GM18517 (cell line): ENCODE measurements around the gene PTMS.

Experiments
- ATAC-seq: cut with Tn5 transposase; IDR thresholded peaks from one replicate; pipeline ENCODE4 v1.9.1; 2021; ENCODE audit warnings: mild to moderate bottlenecking, moderate library complexity; ENCODE audit not compliant: unreplicated experiment

PTMS gene

DNA sequence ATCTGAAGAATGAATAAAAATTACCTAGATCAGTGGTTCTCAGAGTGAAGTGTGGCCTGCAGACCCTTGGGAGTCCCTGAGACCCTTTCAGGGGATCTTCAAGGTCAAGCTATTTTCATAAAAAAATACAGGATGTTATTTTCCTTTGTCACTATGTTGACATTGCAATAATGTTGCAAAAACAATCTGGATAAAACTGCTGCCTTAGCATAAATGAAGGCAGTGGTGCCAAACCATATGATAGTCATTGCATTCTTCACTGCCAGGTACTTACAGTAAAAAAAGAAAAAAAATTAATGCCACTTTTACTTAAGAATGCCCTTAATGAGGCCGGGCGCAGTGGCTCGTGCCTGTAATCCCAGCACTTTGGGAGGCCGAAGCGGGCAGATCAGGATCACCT is 21.1 kb downstream of the PTMS start:
- ATAC-seq = no peak

DNA sequence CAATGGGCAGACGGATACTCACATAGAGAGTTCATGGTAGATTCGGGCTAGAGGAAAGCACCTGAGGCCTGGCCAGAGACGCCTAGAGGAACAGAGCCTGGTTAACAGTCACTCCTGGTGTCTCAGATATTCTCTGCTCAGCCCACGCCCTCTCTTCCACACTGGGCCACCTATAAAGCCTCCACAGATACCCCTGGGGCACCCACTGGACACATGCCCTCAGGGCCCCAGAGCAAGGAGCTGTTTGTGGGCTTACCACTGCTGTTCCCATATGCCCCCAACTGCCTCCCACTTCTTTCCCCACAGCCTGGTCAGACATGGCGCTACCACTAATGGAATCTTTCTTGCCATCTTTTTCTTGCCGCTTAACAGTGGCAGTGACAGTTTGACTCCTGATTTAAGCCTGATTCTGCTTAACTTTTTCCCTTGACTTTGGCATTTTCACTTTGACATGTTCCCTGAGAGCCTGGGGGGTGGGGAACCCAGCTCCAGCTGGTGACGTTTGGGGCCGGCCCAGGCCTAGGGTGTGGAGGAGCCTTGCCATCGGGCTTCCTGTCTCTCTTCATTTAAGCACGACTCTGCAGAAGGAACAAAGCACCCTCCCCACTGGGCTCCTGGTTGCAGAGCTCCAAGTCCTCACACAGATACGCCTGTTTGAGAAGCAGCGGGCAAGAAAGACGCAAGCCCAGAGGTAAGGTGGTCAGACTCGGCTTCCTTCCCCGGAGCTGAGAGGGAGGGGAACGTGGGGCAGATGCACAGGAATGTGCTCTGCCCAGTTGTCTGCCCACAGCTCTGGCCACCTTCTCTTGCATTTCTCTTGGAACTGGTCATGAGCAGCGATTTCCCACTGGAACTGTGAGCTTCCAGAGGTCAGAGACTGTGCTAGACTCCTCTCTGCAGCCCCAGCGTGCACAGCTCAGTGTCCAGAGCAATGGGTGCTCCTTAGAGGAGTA is 23.1 kb downstream of the PTMS start, which contains the start of gene CD4:
TSS of gene CD4 (plus strand) at position 557 of the 953 bp plus-strand sequence. CDS start 10,611 bp downstream, outside the sequence.
- ATAC-seq = no peak

DNA sequence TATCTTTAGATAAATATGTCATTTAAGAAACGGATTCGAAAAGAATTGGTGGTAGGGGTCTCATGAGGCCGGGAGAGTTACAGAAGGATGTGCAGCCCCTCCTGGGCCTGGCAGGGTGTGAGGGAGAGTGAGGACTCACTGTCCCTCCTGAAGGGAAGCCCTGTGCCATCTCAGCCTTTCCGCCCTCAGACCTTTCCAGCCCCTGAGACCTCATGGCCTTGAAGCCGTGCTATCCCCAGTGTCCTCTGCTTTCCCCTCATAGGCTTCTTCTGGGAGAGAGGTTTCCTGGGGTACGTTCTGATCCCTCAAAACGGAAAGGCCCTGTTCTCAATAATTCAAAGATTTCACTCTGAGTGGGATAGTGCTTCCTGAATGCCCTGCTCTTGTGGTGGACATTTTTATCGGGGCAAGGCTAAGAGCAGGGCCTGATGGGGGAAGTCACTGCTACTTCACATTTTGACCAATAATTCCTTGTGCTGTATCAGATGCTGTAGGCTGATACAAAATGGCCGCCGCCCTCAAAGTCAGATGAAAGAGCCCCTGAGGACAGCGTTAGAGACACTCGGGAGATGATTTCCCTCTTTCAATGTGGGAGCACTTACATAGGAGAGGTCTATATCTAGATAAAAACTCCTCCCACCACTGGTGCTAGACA is 24.5 kb downstream of the PTMS start:
- ATAC-seq = no peak

DNA sequence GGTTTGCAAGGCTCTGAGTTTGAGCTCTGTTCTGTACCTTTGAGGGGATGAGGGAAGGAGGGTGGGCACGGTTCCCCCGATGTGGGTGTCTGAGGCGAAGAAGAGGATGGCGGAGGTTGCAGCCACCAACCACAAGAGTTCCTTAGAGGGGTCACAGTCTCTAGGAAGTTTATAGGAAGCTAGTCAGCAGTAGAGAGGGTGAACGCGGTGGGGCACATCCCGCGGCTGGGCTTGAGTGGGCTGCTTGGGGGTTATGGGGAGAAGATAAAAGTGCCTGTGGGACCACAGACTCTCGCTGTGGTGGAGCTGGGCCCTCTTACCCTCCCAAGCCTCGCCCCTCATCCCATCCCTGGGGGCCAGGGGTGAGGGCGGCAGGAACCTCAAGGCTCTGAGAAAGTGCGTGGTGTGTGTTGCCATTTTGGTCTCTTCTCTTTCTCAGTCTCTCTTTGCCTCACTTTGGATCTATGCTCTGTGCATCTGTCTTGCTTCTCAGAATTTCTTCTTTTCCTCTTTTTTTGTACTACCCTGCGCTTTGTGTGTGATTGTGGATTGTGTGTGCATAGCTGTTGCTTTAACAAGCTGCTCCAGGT is 25.9 kb downstream of the PTMS start:
- no peak for ATAC-seq

DNA sequence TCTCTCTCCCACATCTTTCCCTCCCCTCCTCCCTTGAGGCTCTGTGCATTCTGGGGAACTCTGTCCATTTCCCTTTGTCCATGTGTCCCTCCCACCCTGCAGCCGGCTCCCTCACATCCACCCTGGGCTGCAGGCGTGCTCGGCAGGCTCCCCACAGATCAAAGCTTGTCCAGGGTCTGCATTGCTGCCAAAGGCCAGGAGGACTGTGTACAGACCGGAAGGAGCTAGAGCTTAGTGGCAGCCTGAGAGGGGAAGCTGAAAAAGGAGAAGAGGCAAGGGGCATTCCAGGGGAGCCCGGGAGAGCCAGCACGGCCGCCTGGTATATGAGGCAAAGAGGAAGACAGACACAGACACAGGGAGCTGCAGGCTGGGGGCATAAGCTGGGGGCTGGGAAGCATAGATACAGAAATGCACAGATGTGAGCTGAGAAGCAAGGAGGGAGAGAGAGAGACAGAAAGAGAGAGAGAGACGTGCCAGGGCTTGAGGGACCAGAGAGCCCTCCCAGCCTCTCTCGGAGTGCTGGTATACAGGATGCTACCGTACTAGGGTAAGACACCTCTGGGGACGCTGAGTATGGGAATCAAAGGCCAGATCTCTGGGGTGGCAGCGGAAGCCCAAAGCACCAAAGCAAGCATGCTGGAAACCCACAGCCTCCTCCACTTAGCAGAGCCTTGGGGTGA is 26.5 kb downstream of the PTMS start:
- no peak for ATAC-seq

- no peak for ATAC-seq
Observed at GRCh38 chr12:6795088-6795487, 28.9 kb downstream of the PTMS start.

- ATAC-seq = no peak
Observed at GRCh38 chr12:6796576-6796975, 30.4 kb downstream of the PTMS start.

DNA sequence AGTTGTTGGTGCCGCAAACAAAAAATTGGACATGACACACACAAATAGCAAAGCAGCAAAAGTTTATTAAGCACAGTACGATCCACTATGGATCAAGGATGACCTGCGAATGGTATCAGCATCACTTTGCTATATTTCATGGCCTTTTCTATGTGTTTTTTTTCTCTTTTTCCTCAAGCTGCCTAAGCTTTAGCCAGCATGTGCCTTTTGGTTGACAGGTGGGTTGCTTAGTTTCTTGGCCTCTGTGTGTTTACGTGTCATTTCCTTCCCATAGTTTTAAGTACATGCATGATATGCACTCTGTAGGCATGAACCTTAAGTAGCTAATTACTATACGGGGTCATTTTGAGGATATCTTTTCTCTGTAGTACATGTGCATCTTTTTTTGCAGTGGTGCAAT is 33.0 kb downstream of the PTMS start:
- ATAC-seq = no peak

DNA sequence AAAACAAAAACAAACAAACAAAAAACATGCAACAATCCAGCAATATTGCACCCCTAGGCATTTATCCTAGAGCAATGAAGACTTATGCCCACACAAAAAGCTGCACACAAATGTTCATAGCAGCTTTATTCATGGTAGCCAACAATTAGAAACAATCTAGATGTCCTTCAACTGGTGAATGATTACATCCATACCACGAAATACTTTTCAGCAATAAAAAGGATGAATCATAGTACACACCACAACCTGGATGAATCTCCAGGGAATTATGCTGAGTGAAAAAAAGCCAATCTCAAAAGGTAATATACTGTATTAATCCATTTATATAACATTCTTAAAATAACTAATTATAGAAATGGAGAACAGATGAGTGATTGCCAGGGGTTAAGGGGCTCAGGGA is 41.0 kb downstream of the PTMS start:
- ATAC-seq = no peak

DNA sequence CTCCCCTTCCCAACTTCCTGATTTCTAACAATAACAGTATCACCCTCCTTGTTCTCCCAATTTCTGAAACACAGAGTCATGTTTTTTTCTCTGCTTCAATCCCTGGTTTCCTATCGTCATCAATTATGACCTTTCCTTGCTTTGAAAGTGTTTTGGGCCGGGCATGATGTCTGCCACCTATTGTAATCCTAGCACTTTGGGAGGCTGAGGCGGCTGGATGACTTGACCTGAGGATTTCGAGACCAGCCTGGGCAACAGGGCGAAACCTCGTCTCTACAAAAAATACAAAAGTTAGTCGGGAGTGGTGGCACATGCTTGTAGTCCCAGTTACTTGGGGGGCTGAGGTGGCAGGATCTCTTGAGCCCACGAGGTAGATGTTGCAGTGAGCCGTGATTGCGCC is 42.9 kb downstream of the PTMS start:
- no peak for ATAC-seq

DNA sequence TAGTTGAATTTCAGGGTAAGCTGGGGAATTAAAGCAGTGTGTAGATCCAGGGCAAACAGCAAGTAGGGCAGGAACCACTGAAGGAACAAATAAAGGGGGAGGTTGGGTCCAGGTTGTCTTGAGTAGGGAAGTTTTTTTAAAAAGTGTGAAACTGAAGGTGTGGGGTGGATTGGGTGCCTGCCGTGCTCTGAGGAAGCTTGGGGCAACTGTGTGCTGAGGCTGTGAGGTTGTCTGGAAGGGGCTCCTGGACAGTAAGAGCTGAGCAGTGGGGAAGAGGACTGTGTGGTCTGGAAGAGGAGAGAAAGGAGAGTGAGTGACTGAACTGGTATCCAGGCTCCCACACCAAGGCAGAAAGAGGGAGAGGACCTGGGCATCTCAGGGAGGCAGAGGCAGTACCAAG is 44.6 kb downstream of the PTMS start:
- no peak for ATAC-seq

DNA sequence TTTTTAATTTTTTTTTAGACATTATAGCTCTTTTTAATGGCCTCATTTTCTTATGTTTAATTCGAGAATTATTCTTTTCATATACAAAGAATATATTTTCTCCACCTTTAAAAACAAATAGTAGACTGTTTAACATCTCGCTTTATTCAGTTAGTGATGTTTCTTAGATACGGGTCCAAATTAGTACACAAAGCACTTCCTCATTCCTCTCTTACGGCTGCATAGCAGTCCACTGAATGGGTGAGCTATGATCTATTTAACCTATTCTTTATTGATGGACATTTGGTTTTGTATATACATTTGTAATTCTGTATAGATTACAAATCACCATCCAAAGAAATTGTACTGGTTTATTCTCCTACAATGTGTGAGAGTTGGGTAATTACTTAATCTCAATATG is 47.2 kb downstream of the PTMS start:
- ATAC-seq = no peak

DNA sequence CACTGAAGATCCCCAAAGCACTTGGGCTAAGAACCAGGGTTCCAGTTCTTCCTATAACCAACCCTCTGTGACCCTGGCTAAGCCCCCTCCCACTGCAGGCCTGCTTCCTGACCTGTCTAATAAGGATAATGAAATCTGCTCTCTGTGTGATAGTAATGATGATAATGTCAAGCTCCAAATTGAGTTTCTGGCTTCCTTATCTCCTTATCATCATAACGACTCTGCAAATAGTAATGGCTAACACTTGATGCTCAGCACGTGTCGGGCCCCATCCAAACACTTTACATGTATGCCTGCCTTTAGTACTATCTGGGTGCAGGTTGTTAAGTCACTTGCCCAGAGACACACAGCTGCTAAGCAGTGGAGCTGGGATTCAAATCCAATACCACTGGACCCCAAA is 50.4 kb downstream of the PTMS start:
- ATAC-seq = no peak

DNA sequence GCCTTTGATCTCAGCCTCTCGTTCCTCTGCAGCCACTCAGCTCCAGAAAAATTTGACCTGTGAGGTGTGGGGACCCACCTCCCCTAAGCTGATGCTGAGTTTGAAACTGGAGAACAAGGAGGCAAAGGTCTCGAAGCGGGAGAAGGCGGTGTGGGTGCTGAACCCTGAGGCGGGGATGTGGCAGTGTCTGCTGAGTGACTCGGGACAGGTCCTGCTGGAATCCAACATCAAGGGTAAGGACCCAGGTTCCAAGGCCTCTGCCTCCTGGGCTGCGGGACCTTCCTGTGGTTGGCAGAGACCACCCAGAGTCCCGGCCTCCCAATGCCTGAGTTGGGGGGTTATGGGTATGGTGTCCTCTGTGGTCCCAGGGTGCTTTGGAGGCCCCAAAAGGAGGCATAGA is 50.9 kb downstream of the PTMS start:
- no peak for ATAC-seq

DNA sequence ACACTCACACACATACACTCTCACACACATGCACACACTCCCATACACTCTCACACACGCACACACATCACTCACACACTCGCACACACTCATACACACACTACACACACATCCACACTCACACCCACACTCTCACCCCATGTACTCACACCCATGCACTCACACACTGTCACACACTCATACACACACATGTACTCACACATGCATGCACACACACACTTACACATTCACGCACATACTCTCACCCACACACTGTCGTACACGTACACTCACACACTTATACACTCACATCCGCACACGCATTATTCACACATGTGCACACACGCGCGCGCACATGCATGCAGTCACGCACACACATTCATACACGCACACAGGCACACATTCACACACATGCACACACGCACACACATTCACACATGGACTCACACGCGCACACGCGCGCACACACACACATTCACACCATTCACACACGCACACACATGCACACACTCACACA is 51.5 kb downstream of the PTMS start:
- ATAC-seq = no peak

GRCh38 chr12:6818222-6818621 is 52.1 kb downstream of the PTMS start:
- ATAC-seq = no peak

- ATAC-seq = no peak
Observed at GRCh38 chr12:6818645-6819044, 52.5 kb downstream of the PTMS start.

GRCh38 chr12:6819106-6820030 is 53.2 kb downstream of the PTMS start:
- no peak for ATAC-seq

DNA sequence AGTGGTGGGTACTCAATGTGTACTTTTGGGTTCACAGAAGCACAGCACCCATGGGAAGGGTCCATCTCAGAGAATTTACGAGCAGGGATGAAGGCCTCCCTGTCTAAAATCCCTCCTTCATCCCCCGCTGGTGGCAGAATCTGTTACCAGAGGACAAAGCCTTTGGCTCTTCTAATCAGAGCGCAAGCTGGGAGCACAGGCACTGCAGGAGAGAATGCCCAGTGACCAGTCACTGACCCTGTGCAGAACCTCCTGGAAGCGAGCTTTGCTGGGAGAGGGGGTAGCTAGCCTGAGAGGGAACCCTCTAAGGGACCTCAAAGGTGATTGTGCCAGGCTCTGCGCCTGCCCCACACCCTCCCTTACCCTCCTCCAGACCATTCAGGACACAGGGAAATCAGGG is 54.0 kb downstream of the PTMS start:
- ATAC-seq = no peak
